NCI-H446 (cell line): Measurements from ENCODE around the gene NTRK2.

ENCODE experiments used
- DNase-seq, 2 experiments: peaks; one replicate each; lab custom pipeline; 2025; lab: John Stamatoyannopoulos, UW

NTRK2 gene

DNA sequence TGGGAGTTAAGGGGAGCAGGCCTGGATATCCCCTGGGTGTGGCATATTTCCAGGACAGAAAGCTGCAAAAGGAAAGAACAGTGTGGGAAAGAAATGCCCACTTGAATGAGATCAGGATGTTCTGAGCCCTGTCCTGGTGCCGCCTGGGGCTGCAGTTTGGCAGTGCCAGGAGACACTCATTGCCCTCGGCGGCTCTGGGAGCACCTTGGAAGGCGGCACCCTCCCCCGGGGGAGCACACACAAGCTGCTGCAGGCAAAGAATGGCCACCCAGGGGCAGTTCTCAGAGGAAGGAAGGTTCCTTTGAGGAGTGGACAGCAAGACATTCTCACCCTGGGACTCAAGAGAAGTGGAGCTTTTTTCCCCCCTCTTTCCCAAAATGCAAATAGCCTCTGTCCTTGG is 305.3 kb downstream of the NTRK2 start:
- DNase-seq = no peak

DNA sequence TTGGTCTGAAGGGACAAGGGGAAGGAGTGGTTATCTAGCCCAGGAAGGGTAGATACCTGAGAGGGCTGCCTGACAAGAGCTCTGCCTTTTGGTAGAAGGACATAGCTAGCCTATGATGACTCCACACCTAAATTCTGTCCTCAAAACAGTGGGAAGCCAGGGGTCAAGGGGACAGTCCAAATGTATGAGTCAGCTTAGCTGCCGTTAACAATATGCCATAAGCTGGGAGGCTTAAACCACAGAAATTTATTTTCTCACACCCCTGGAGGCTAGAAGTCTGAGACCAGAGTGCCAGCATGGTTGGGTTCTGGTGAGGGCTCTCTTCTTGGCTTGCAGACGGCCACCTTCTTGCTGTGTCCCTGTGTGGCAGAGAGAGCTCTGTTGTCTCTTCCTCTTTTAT is 306.4 kb downstream of the NTRK2 start:
- no peak for DNase-seq

DNA sequence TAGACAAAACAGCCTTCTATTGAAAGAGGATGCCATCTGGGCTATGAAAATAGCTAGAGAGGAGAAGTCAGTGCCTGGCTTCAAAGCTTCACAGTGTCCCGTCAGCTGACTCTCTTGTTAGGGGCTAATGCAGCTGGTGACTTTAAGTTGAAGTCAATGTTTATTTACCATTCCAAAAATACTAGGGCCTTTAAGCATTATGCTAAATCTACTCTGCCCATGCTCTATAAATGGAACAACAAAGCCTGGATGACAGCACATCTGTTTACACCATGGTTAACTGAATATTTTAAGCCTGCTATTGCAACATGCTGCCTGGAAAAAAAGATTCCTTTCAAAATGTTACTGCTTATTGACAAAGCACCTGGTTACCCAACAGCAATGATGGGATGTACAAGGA is 309.1 kb downstream of the NTRK2 start:
- DNase-seq = no peak

DNA sequence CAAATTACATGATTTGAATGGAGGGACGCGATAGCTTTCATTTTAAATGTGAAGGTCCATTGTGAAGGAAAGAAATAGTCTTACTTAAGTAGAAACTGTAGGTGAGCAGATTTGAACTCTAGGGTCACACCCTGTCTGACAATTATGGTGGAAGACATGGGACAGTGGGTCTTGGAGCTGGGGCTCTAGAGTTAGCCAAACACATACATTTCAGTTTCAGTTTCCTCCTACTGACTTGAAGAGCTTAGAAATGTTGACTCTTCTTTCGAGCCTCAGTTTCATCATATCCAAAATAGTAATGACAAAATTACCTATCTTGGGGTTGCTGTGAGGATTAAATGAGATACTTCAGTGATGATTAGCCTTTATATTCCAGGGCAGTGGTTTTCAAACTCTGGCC is 314.2 kb downstream of the NTRK2 start:
- DNase-seq = no peak

DNA sequence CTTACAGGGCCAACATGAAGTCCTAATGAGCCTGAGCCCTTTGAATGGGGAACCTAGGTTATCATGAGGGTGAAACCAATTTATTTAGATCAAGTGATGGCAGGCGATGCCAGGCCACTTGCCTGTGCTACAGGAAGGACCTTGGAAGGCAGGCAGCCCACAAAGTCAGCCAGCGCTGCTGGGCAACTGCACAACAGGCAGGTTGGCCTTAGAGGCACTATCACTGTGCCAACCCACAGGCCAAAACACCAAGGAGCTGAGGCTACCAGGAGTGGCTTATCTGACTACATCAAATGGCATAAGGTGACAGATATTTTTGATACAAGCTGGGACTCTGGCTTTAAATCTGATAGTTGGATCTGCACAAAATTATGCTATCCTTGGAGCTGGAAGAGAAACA is 319.1 kb downstream of the NTRK2 start:
- DNase-seq = no peak

DNA sequence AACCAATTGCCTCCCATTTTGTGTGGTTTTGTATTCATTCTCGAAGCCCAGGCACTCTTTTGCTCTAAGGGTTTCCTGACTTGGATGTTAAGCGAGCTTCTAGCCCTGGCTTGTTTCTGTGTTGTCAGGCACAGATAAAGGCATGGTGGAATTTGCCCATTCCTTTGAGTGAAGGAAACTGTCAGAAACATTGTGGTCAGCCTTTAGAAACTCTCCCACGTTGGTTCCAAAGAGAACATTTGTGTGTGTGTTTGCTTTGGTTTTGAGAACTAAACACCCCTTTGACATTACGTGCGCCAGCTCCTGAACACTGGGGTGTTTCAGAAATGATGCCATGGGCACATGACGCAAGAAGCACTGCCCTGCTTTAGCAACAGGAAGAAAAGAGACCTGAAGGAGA is 320.9 kb downstream of the NTRK2 start:
- DNase-seq = no peak

DNA sequence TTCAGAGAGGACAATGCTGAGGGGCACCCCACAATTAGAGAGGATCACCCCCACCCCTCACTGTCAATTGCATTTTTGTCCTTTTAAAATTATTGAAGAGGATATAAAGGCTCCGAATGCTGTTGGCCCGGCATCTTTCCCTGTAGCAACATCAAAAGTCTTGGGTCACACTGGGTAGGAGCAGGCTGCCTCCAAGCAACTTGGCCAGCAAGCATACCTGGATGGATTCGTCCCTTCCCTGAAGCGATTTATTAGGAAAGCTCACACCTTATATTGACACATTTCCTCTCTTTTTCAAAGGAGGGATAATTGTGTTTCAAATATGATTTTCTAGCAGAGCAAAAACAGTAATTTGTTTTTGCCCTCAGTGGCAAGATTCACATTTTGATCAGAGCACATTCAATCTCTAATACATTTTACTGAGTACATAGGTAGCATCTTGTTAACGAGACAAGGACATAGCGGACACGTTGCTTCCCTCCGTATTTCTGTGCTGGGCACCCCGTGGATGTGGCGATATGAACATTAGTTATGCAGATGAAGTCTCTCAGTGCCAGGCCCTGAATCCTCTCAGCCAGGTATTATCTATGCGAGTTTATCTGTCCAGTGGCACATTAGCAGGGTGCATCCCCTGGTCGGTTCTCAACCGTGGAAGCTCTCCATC is 321.5 kb downstream of the NTRK2 start:
- DNase-seq = no peak

DNA sequence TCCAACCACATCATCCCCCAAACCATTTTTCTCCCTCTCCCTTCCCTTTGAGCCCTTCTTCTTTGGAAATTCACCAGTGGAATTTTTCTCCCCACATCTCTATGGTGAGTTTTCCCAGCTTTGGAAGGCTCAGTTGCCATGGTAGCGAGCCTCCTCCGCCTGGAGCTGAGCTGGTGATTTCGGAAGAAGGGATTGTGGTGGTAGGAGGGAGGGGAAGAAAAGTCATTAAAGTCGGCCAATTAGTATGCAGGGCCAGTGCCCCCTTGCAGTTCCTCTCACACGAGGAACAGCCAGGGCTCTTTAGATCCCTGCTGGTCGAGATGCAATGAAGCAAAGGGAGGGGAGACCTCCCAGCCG is 322.0 kb downstream of the NTRK2 start:
- no peak for DNase-seq

DNA sequence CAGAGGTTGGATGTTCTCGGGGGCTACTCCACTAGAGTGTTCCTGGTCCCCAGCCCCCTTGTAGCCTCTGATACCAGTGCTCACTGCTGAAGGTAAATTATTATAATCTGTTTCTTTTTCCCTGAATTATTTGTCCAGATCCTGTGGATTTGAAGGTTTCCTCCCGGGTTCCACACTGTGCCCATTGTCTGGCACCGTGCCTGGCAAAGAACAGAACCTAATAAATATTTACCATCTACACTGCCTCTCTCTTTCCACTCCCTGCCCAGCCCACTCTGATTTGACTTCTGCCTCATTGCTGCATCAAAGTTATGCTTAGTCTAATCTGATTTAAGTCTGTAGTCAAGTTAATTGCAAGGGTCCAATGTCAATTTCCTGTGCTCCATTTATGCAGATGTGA is 322.9 kb downstream of the NTRK2 start:
- DNase-seq = no peak

DNA sequence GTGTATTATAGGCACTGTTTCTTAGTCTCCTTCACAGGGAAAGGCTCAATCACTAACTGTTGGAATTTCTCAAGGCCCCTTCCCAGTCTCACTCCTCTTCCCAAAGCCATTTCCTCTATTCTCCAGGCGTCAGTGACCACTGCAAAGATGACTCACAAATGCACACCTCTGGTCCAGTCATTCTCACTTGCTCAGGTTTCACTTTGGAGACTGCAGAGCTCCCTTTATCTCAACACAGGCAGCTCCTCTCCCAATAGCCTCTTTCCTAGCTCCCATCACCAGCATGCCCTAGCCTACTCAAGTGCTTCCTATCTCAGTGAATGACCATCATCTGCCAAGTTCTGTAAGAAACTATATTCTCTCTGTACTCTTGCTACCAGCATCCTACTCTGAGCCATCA is 323.6 kb downstream of the NTRK2 start:
- no peak for DNase-seq

DNA sequence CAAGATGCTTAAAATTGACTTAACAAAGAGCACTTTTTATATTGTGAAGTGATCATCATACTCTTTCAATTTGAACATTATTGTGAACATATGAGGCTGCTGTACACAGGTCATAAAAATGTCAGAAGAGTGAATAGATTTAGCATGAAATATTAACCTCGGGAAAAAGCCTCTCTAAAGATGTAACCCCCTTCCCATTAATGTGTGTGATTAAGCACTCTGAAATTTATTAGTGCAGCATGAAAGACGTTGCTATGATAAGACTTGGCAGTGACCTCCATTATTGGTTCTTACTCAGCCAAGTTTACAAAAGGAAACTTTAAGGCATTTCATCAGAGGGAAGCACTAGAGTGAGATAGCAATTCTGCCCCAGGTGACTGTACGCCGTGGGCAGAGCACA is 326.5 kb downstream of the NTRK2 start:
- DNase-seq = no peak

DNA sequence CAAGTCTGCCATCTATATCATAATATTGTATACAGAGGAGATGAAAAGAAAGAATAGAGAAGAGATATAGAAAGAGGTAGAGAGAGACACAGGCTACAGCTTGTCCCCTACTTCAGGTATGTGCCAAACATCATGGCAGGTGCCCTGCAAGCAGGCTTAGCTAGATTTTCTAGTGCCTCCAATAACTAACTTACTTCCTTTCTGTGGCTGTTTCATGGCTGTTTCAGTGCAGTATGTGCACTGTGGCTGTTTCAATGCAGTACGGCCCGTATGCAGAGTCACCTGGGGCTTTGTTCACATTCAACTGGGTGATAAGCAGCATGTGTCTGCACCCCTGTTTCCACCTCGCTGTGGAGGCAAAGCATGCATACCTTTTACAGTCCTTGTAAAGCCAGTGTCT is 327.2 kb downstream of the NTRK2 start:
- DNase-seq = no peak

DNA sequence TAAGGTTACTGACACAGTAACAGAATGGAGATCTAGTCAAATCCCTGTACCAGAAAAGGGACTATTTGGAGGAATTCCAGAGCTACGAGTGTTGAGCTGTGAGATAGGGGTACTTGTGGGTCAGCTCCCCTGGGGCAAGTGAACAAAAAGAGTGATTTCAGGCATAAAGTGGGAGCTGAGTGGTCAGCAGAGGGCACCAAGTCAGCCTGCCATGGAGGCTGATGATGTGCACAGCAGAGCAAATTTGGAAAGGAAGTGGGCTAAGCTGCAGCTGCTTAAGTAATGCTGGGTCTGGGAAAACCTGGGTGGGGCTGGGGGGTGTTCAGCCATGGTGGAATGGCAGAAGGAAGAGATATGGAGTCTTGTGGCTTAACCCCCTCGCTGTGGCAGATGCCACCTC is 327.9 kb downstream of the NTRK2 start:
- no peak for DNase-seq

DNA sequence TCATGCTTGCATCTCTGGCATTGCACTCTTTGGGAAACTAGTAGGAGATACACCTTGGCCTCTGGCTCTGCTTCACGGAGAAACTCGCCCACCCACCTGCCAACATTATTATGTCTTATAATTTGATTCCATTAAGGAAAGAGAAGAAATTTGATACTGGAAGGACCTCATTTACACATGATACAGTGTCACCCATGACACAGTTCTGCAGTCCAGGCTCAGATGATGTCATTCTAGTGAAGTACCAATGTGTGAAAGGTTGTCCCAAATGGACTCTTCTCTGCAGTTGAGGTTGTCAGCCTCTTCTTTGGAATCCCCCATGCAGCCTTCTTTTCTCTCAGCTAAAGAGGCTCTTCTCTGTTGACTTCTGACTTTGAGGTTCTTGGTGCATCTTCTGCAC is 329.1 kb downstream of the NTRK2 start:
- DNase-seq = no peak

DNA sequence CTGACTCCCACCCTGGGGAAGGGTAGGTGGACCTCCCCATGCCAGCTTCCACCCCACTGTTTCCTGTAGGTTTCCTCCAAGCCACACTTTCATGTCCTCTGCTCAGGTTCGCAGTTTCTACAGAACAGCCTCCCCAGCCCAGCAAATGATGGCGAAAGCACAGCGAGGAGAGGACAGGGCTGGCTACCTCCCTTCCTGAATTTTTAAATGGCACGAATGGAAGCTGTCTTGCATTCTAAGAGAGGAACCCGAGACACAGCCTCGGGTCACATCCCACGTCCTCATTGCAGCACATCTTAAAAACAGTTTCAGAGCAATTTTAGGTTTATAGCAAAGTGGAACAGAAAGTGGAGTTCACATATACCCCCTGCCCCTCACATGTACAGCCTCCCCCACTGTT is 330.3 kb downstream of the NTRK2 start:
- DNase-seq = no peak

DNA sequence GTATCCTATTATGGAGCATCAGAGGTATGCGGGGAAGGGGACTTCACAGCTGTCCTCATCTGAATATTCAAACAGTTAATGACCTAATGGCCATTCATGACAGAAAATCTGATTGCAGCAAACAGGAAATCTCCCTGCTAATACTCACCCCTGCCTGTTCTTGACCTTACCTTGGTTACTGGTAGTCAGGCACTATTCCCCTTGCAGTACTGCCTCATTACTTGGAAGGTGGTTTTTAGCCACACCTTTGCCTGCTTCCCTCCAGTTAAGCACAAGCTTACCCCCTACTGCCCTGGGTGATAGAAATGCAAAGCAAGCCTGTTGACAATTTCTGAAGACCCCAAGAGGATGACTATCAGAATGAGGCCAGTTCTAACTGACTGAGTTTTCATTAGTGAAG is 332.4 kb downstream of the NTRK2 start:
- DNase-seq = no peak

DNA sequence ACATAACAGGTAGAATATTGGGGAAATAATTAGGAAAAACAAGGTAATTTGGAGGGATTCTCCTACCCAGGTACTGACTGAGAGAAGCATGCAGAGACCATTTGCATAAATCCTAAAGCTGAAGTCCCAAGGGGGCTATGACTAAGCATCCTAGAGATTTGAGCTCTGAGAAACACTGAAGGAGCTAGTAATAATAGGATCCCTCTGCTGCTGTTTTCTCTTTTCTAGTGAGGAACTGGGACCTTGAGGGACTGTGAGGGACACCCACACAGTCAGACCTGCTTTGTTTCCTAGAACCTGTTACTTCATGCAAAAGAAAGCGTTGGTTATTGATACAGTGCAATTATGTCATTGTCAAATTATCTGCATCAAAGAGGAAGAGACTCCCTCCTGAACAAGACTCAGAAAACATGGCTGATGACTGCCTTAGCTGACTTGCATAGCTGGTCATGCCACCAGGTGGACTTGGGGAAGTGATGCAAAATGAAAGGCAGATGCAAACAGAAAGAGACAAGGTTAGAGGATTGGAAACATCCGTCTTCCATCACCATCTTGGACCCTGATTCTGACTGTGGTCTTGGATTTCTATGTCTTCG is 335.4 kb downstream of the NTRK2 start:
- no peak for DNase-seq

DNA sequence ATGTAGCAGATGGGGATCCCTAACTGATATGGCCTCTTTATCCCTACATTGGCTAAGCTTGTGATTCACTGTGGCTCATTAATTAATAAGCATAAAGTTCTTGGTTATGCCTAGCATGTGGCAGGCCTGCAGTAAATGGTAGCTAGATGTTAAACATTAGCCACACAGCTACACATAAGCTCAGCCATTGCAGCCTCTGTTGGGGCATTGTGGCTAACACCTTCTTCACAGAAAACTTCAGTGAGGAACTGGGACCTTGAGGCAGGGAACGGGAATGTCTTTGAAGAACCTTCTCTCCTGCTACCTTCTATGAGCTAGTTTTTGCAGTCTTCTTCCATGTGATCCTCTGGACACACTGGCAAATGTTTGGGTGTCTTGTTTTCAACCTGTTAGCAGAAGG is 338.2 kb downstream of the NTRK2 start:
- DNase-seq = no peak

DNA sequence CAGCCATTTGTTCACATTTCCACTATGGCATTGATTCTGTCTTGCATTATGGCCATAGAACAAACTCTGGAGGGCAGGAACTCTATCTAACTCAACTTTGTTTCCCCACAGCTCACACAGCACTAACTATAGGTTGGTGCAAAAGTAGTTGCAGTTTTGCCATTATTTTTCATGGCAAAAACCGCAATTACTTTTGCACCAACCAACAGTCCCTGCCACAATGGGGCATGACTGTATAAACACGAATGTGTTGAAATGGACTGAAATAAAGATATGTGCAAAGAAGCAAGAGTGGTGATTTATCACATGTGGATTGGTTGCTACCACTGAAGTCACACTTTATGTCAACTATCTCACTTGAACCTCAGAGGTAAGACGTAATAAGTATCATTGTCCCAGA is 338.7 kb downstream of the NTRK2 start:
- no peak for DNase-seq

DNA sequence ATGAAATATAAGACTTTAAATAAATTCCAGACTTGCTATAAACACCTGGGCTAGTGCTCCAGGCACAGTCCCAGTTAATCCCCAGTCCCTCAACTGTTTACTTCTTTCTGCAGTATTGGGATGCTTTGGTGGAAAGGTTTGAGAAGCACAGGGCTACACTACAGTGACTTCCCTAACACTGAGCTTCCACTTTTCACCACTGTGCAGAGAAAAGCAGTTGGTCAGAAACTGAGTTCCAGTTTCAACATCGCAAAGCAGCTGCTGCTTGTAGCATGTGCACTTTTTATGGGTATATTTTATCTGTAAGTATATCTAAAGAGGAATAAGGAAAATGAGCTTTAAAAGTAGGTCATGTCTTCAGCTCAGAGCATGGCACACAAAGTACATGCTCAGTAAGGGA is 339.7 kb downstream of the NTRK2 start:
- DNase-seq = no peak

DNA sequence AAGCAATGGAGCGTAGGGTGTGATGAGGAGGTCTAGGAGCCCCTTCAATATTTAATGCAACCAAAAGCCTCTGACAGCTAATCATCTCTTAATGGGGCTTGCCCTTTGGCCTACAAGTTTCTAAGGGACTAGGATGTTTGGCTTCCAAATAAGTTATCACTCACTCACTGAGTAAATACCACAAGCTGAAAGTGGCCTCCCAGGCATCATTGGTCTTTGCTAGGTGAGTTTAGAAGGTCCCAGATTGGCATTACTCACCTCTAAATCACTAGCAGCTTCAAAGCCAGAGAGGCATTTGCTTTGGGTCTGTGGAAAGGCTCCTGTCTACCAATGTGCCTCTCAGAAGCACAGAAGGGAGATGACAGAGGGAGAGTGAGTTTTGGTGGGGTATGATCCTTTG is 344.2 kb downstream of the NTRK2 start:
- no peak for DNase-seq

DNA sequence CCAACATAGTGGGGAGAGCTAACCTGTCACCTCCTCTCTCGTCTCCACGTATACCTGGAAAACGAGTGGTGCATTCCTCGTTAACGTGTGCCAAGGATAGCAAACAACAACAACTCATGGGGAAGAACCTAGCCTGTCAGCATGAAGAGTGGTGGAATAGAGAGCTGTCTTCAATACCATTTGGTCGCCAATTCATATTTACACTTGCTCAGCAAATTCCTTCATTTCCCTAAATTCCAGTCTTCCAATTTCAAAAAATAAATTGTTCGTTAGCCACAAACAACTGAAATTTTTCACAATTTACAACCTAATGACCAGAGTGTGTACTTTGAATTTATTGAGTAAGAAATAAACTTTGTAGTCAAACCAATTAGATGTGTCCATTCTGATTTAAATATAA is 344.8 kb downstream of the NTRK2 start:
- DNase-seq = no peak

DNA sequence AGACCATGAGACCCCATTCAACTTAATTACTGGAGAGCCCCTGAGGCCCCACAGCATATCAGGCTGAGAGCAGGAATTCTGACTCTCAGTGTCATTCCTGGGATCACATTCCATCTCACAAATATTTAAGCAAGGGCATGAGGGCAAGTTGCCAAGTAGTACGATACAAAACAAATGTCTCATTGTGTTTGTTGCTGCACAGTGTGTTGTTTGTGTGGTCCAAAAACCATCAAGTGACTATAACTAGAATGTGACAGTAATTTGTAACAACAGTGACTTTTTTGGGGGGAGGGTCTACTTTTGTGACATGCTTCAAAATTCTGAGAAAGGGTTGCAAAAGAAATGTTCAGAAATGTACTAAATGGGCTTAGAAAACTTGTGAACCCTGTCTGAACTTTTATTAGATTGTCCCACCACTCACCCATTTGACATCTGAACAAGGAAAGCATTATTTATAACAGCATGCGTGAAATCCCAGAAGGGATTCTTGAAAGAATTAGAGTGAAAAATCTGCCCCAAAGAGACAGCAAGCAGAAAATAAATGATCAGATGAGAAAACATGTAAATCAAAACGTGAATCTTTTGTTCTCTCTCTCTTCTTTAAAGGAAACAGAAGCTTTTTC is 347.0 kb downstream of the NTRK2 start:
- DNase-seq = no peak

DNA sequence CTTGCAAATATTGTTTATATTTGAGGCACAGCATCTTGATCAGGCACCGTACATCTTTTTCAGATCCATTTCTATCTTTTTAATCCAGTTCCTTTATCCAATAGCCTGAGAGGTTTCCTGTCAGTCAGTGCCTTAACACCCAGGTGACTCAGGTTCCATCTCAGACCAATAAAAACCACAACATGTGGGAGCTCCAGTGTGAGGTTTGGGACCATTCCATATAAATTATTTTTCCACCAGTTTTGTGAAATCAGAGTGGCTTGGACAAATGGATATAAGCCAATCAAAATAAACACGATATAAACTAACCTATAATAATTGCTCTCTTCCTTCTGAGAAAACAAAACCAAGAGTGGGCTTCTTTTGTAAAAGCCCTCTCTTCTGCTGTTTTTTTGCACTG is 351.3 kb downstream of the NTRK2 start:
- no peak for DNase-seq
